IPS DF 6.9 (cell line): ENCODE measurements around the gene UAP1.
"Not testable (repeated sequence)": the region's sequence is repeated elsewhere in the genome, so short reads cannot be mapped to it uniquely, and the experiment has no call there.

ENCODE experiments used
- DNase-seq: peaks from one replicate; pipeline ENCODE4 v3.0.0-alpha.2; 2013; ENCODE audit warnings: low read depth, low spot score
- H3K27ac ChIP-seq: one replicate; pipeline ENCODE4 v1.5.1; 2013; ENCODE audit warnings: low read length, control low read depth
- H3K27me3 ChIP-seq: 2 replicates; pipeline ENCODE4 v1.6.1; 2013; ENCODE audit warnings: mild to moderate bottlenecking, low read length; ENCODE audit not compliant: control insufficient read depth, insufficient read depth
- H3K36me3 ChIP-seq: 2 replicates; pipeline ENCODE4 v1.6.1; 2013; ENCODE audit warnings: low read length; ENCODE audit not compliant: control insufficient read depth, insufficient read depth
- H3K4me1 ChIP-seq: 2 replicates; pipeline ENCODE4 v1.6.1; 2013; ENCODE audit warnings: low read length; ENCODE audit not compliant: control insufficient read depth, insufficient read depth
- H3K4me3 ChIP-seq: 2 replicates; pipeline ENCODE4 v1.5.1; 2013; ENCODE audit warnings: mild to moderate bottlenecking, low read length
- H3K9me3 ChIP-seq: 2 replicates; pipeline ENCODE4 v1.6.1; 2013; ENCODE audit warnings: low read length, inconsistent platforms; ENCODE audit not compliant: control insufficient read depth, insufficient read depth
- WGBS: extraction: QIAGEN DNeasy Blood & Tissue Kit; methylation state at CpG from one replicate; pipeline ENCODE4 v1.1.7; 2013; ENCODE audit warnings: mixed read lengths, missing lambda C conversion rate; ENCODE audit not compliant: insufficient read length, insufficient coverage; 5-methylcytosine and 5-hydroxymethylcytosine counted together

Gene UAP1

DNA sequence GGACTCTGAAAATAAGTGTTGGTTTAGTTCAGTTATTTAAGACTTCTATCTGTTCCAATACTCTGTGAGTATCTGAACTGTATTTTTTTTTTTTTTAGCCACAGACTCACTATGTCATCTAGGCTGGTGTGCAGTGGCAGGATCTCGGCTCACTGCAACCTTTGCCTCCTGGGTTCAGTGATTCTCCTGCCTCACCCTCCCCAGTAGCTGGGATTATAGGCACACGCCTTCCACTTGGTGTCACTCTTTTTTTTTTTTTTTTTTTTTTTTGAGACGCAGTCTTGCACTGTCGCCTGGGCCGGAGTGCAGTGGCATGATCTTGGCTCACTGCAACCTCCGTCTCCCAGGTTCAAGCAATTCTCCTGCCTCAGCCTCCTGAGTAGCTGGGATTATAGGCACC, 21.4 kb downstream of the UAP1 start:
- DNase-seq, H3K4me3 ChIP-seq, H3K4me1 ChIP-seq, H3K27me3 ChIP-seq, H3K9me3 ChIP-seq, H3K36me3 ChIP-seq, H3K27ac ChIP-seq: not testable (repeated sequence)
- WGBS, result no CpG with 5 or more reads among the region's 6 CpGs

- H3K4me1 ChIP-seq, H3K4me3 ChIP-seq, H3K27ac ChIP-seq, H3K9me3 ChIP-seq, H3K36me3 ChIP-seq, DNase-seq, H3K27me3 ChIP-seq: not testable (repeated sequence)
- WGBS, result no CpG with 5 or more reads among the region's 4 CpGs
These were observed 23.6 kb downstream of the UAP1 start for GRCh38 chr1:162585101-162585500.

DNA sequence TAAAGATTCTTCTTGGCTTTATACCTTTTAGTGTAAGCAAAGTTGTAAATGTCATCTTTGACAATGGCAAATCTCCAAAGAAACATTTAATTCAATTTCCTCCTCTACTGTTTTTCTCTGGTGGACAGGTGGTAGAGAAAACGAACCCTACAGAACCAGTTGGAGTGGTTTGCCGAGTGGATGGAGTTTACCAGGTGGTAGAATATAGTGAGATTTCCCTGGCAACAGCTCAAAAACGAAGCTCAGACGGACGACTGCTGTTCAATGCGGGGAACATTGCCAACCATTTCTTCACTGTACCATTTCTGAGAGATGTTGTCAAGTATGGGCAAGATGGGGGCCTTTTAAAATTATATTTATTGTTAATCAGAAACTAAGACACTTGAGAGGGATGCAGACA, 25.8 kb downstream of the UAP1 start:
- DNase-seq, result no peak
- Histone ChIP-seq H3K36me3 (no peaks in the 10 kb centered on the region; the same call in 1 of the 2 replicates), H3K4me3 (no peak overlapping the region), H3K27ac (no peak overlapping the region), H3K4me1 (no peaks in the 10 kb centered on the region), H3K27me3 (no peaks in the 10 kb centered on the region), H3K9me3 (no peaks in the 10 kb centered on the region)
- WGBS, result no CpG with 5 or more reads among the region's 6 CpGs

DNA sequence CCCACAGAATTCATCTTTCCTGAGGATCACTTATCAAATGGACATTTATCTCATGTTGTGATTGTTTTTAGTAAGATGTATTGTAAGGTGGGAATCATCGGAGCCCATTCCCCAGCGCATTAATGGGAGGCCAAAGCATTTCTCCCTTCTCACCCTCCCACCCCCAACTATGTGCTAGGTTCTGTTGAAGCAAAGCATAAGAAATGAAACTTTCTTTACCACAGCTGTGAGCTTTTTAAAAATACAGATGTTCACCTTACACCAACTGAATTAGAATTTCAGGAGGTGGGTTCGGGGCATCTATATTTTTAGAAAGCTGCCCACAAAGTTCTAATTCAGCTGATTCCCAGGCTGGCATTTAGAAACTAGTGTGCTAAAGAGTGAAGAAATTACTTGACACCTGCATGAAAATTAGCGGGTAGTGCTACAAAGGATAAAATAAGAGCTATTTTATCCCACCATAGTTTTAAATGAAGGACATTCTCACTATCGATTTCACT, 26.3 kb downstream of the UAP1 start:
- no peaks in the 10 kb centered on the region; the same call in 1 of the 2 replicates for H3K36me3 ChIP-seq
- no peak overlapping the region for H3K27ac ChIP-seq
- H3K4me3 ChIP-seq, result no peak overlapping the region
- no CpG with 5 or more reads among the region's 5 CpGs for WGBS
- H3K9me3 ChIP-seq, result no peaks in the 10 kb centered on the region
- no peak for DNase-seq
- H3K27me3 ChIP-seq, result no peaks in the 10 kb centered on the region
- H3K4me1 ChIP-seq, result no peaks in the 10 kb centered on the region

DNA sequence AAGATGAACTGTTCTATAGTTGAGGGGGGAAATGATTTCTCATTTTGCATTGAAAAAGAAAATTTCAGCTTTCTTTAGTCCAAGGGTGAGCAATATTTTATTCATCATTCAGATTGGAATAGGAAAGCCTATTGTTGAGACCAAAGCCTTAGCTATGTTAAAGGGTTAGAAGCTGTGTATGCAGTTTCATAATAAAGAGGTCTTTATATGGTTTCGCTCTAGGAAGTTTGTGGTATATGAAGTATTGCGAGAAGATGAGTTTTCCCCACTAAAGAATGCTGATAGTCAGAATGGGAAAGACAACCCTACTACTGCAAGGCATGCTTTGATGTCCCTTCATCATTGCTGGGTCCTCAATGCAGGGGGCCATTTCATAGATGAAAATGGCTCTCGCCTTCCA, 28.6 kb downstream of the UAP1 start:
- Histone ChIP-seq H3K9me3 (no peaks in the 10 kb centered on the region), H3K27me3 (no peaks in the 10 kb centered on the region), H3K4me3 (no peak overlapping the region), H3K27ac (no peak overlapping the region), H3K36me3 (no peaks in the 10 kb centered on the region; the same call in 1 of the 2 replicates), H3K4me1 (no peaks in the 10 kb centered on the region; the same call in 1 of the 2 replicates)
- DNase-seq, result no peak
- WGBS, result 100% methylated on average over 2 of the region's 3 CpGs

DNA sequence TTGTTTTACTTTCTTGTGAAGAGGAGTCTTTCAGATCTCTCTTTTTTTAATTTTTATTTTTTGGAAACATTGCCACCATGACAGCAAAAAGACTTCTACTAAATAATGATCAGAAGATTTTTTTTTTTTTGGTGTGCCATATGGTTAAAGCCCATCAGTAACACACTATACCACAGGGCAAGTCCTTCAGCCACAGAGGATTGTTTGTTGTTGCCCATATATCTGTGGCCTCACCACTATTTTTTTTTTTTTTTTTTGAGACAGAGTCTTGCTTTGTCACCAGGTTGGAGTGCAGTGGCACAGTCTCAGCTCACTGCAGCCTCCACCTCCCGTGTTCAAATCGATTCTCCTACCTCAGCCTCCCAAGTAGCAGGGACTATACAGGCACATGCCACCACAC, 29.2 kb downstream of the UAP1 start:
- H3K27ac ChIP-seq, result no peak overlapping the region
- H3K36me3 ChIP-seq, result no peaks in the 10 kb centered on the region; the same call in 1 of the 2 replicates
- H3K4me1 ChIP-seq, result no peaks in the 10 kb centered on the region; the same call in 1 of the 2 replicates
- no peaks in the 10 kb centered on the region for H3K9me3 ChIP-seq
- no peak overlapping the region for H3K4me3 ChIP-seq
- DNase-seq, result no peak
- no CpG with 5 or more reads among the region's 2 CpGs for WGBS
- H3K27me3 ChIP-seq, result no peaks in the 10 kb centered on the region

DNA sequence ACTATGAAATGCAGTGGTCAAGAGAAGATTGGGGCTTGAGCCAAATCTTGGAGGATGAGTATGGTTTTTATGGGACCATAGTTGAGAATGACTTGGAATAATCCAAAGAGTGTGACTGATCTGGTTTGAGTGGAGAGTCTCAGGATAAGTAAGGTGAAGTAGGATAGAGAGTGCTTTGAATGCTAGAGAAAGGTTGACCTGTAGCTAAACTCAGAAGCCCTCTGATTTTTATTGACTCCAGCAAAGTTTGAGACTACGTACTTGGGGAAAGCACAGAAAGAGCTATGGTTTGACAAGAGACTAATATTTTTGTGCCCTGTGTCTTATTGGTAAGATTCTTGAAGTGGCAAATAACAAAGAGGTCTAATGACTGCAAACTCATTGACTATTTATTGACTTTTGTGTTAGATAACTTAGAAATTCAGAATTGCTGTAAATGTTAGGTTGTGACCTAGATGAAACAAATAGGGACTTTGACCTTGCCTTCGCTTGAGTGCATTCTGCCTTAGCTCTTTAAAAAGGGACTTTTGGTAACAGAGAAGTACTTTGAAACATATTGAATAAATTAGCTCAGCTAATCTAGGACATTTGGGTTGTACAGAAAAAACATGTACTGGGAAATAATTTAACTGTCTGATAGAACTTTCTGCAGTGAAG, 35.1 kb downstream of the UAP1 start:
- no CpG with 5 or more reads among the region's 2 CpGs for WGBS

GRCh38 chr1:162599451-162599850, 37.9 kb downstream of the UAP1 start:
- no peaks in the 10 kb centered on the region for H3K4me1 ChIP-seq
- H3K27me3 ChIP-seq, result no peaks in the 10 kb centered on the region
- H3K4me3 ChIP-seq, result no peak overlapping the region
- no peak overlapping the region for H3K27ac ChIP-seq
- H3K9me3 ChIP-seq, result no peaks in the 10 kb centered on the region
- no peaks in the 10 kb centered on the region for H3K36me3 ChIP-seq
- no peak for DNase-seq
- no CpG with 5 or more reads among the region's 1 CpG for WGBS

More for the DNA sequence above, 35.1 kb downstream of the UAP1 start:
- Histone ChIP-seq H3K27me3 (no peaks in the 10 kb centered on the region), H3K27ac (no peak overlapping the region), H3K9me3 (no peaks in the 10 kb centered on the region), H3K4me1 (no peaks in the 10 kb centered on the region; the same call in 1 of the 2 replicates), H3K36me3 (no peaks in the 10 kb centered on the region), H3K4me3 (no peak overlapping the region)
- no peak for DNase-seq

GRCh38 chr1:162603117-162603516, 41.6 kb downstream of the UAP1 start:
- H3K27ac ChIP-seq, H3K27me3 ChIP-seq, H3K4me3 ChIP-seq, DNase-seq, H3K36me3 ChIP-seq, H3K9me3 ChIP-seq, H3K4me1 ChIP-seq: not testable (repeated sequence)
- no CpG with 5 or more reads among the region's 2 CpGs for WGBS

DNA sequence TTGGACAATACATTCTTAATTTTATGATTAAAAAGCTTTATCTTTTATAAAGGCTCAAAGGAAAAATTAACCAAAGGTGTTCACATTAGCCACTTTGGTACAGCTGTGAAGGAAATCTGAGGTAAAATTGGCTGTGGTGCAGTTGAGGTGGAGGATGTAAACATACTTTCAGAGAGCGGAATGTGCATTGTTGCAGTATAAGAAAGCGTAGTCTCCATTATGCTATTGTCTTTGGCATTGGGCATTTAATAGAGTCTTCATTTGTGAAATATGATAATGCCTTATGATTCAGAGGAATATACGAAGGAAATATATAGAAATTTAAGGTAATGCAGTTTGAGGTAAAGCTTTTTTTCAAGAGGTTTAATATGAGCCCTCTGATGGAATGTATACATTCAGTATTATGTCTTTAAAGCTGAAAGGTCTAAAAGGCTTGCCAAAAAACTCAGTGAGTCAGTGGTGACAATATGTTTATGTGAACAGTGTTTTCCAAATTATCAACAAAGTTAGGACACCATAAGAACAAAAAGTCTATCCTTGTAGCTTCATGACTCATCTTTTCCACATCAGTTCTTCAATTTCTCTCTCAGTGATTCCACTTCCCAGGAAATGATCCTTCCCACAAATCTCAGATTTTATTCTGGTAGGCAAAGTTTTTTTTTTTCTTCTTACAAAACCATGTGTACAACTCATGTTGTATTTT, 43.9 kb downstream of the UAP1 start:
- DNase-seq, result no peak
- 100% methylated on average over 1 of the region's 3 CpGs for WGBS
- Histone ChIP-seq H3K27ac (no peak overlapping the region), H3K4me3 (no peak overlapping the region), H3K27me3 (no peaks in the 10 kb centered on the region), H3K9me3 (no peaks in the 10 kb centered on the region), H3K36me3 (no peaks in the 10 kb centered on the region), H3K4me1 (no peaks in the 10 kb centered on the region)
